ENCODE results near the gene C14orf132. TPM values are rescaled to one million over a fixed set of nuclear protein-coding genes. Genes with fewer than 3 reads are reported as not detected.

Gene C14orf132
- polyA plus RNA-seq, 3 donors = not detected

GRCh38 chr14:96051642-96052540 lies 12.7 kb downstream of the C14orf132 start:
- Histone ChIP-seq H3K79me2 (ENCODE audit: insufficient read depth, low read length) (no peaks in the 10 kb centered on the region), H4K20me1 (ENCODE audit: insufficient read depth, low read length) (no peaks in the 10 kb centered on the region), H3K9ac (ENCODE audit: insufficient read depth, low read length, poor library complexity, severe bottlenecking) (no peak overlapping the region), H3K4me2 (replicated peaks; ENCODE audit: extremely low read depth, low read length, poor library complexity, severe bottlenecking) (no peak overlapping the region), H3K4me1 (ENCODE audit: control insufficient read depth in 1 of 2, insufficient read depth in 2 of 2, low read length in 2 of 2) (no peaks in the 10 kb centered on the region), H2AFZ (ENCODE audit: insufficient read depth, low read depth, low read length, poor library complexity, severe bottlenecking) (no peak overlapping the region), H3K27me3 (ENCODE audit: control insufficient read depth in 2 of 2, insufficient read depth in 2 of 2, low read length in 2 of 2) (no peaks in the 10 kb centered on the region), H3K9me3 (replicated peaks in 1 of 2; ENCODE audit: control insufficient read depth in 1 of 2, insufficient read depth in 1 of 2, low read length in 2 of 2) (no peaks in the 10 kb centered on the region), H3K27ac (ENCODE audit: low read depth in 1 of 2, low read length in 2 of 2) (no peak overlapping the region), H3K4me3 (replicated peaks in 1 of 3; ENCODE audit: low read depth in 2 of 3, low read length in 3 of 3) (no peak overlapping the region), H3K36me3 (replicated peaks in 1 of 2; ENCODE audit: control insufficient read depth in 1 of 2, insufficient read depth in 2 of 2, low read length in 2 of 2) (no peaks in the 10 kb centered on the region)
- DNase-seq = no peak
- intact Hi-C loops (cut with micrococcal nuclease) = no loop called here
- WGBS (ENCODE audit: insufficient coverage) = 77% methylated on average over 7 of the region's 14 CpGs
- Mint-ChIP-seq H3K27me3 (ENCODE audit: low read depth in 3 of 3) (peaks cover 3 to 8% (median 4%) of the 10 kb centered on the region in 3 donors), H3K27ac (no peak overlapping the region), H3K4me1 (no peaks in the 10 kb centered on the region), H3K36me3 (no peaks in the 10 kb centered on the region), H3K4me3 (no peak overlapping the region), H3K9me3 (peaks cover 0 to 2% (median 0%) of the 10 kb centered on the region in 7 donors)
- TF ChIP-seq CTCF (IDR thresholded peaks at IDR 0.05) = no peak

- no peaks in the 10 kb centered on the region for H3K9me3 ChIP-seq (replicated peaks in 1 of 2; ENCODE audit: control insufficient read depth in 1 of 2, insufficient read depth in 1 of 2, low read length in 2 of 2)
- Mint-ChIP-seq H3K9me3 (peaks cover 0 to 2% (median 0%) of the 10 kb centered on the region in 7 donors), H3K4me3 (no peak overlapping the region), H3K27ac (no peak overlapping the region), H3K27me3 (ENCODE audit: low read depth in 3 of 3) (peaks cover 3 to 8% (median 4%) of the 10 kb centered on the region in 3 donors), H3K36me3 (no peaks in the 10 kb centered on the region), H3K4me1 (no peaks in the 10 kb centered on the region)
- no peak for DNase-seq
- no peak overlapping the region for H3K4me2 ChIP-seq (replicated peaks; ENCODE audit: extremely low read depth, low read length, poor library complexity, severe bottlenecking)
- H2AFZ ChIP-seq (ENCODE audit: insufficient read depth, low read depth, low read length, poor library complexity, severe bottlenecking) = no peak overlapping the region
- H3K27me3 ChIP-seq (ENCODE audit: control insufficient read depth in 2 of 2, insufficient read depth in 2 of 2, low read length in 2 of 2) = no peaks in the 10 kb centered on the region
- no peak overlapping the region for H3K4me3 ChIP-seq (replicated peaks in 1 of 3; ENCODE audit: low read depth in 2 of 3, low read length in 3 of 3)
- no peaks in the 10 kb centered on the region for H4K20me1 ChIP-seq (ENCODE audit: insufficient read depth, low read length)
- H3K79me2 ChIP-seq (ENCODE audit: insufficient read depth, low read length) = no peaks in the 10 kb centered on the region
- no peak for TF ChIP-seq CTCF (IDR thresholded peaks at IDR 0.05)
- no peak overlapping the region for H3K27ac ChIP-seq (ENCODE audit: low read depth in 1 of 2, low read length in 2 of 2)
- H3K36me3 ChIP-seq (replicated peaks in 1 of 2; ENCODE audit: control insufficient read depth in 1 of 2, insufficient read depth in 2 of 2, low read length in 2 of 2) = no peaks in the 10 kb centered on the region
- intact Hi-C loops (cut with micrococcal nuclease) = no loop called here
- no peaks in the 10 kb centered on the region for H3K4me1 ChIP-seq (ENCODE audit: control insufficient read depth in 1 of 2, insufficient read depth in 2 of 2, low read length in 2 of 2)
- H3K9ac ChIP-seq (ENCODE audit: insufficient read depth, low read length, poor library complexity, severe bottlenecking) = no peak overlapping the region
- 81% methylated on average over 8 of the region's 10 CpGs for WGBS (ENCODE audit: insufficient coverage)
Measured at GRCh38 chr14:96052541-96053247, 13.5 kb downstream of the C14orf132 start.
